ENCODE data around the gene XPO5. TPM values are rescaled to one million over a fixed set of nuclear protein-coding genes. Genes with fewer than 3 reads are reported as not detected.

XPO5 gene
- total RNA-seq, 1 experiment from 2014 or later: 77.4 TPM

DNA sequence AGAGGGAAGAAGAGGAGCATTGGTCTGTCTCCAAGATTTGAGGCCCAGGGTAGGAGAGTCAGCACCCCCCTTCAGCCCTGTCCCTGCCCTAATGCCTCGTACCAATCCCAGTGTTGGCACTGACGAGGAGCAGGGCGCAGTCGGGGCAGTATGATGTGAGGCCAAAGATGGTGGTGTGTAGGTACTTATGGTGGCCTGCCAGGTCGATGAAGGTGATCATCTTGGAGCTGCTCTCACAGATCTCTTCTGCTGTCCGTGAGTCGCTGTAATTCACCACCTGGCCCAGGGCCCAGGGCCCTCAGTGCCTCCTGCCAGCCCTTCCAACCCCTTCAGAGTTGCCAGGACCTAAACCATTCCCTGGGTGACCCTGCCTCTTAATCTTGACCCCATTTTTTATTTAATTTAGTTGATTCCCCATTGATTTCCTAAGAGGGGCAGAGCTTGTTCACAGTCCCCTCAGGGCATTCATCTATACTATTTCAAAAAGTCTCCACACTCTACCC is 49.0 kb upstream of the XPO5 start:
- RAD21 ChIA-PET (ENCODE audit: low non-redundant PET in 1 of 2, low total read pairs in 2 of 2, uncharacterized antibody in 2 of 2, unreplicated experiment in 2 of 2): no interaction called here
- no peaks in the 10 kb centered on the region for H4K20me1 ChIP-seq (ENCODE audit: insufficient read depth)
- no peak for TF ChIP-seq RAD21 (IDR thresholded peaks at IDR 0.05; ENCODE audit: low read depth)
- no peak for TF ChIP-seq EZH2 (IDR thresholded peaks at IDR 0.05)
- TF ChIP-seq SIN3A (IDR thresholded peaks at IDR 0.05; ENCODE audit: low read depth): no peak
- TF ChIP-seq SRF (IDR thresholded peaks at IDR 0.05; ENCODE audit: low read depth): no peak
- TF ChIP-seq TCF7L2 (IDR thresholded peaks at IDR 0.05; ENCODE audit: borderline replicate concordance, extremely low read depth, insufficient read depth, insufficient read length): no peak
- no peak for TF ChIP-seq YY1 (IDR thresholded peaks at IDR 0.05; ENCODE audit: extremely low read depth, insufficient replicate concordance, low read depth, low read length)
- no peak for TF ChIP-seq POLR2A (IDR thresholded peaks at IDR 0.05; ENCODE audit: borderline replicate concordance, extremely low read depth, insufficient read depth, insufficient read length)
- no peak overlapping the region for H2AFZ ChIP-seq (ENCODE audit: low read depth, low read length, poor library complexity, severe bottlenecking)
- no peak overlapping the region for H3K9ac ChIP-seq (ENCODE audit: low read length)
- POLR2A ChIA-PET: no interaction called here
- CTCF ChIA-PET: no interaction called here
- no peaks in the 10 kb centered on the region for H3K27me3 ChIP-seq (ENCODE audit: insufficient read depth, low read length)
- no peak overlapping the region for H3K4me3 ChIP-seq (replicated peaks in 1 of 2; ENCODE audit: low read depth in 1 of 2, low read length in 2 of 2)
- peaks cover 24% of the 10 kb centered on the region for H3K79me2 ChIP-seq (ENCODE audit: insufficient read depth, low read length)
- no peak overlapping the region for H3K4me2 ChIP-seq (ENCODE audit: low read length)
- no TSS peak for BruUV-seq (replicated peaks)
- H3K27ac ChIP-seq (ENCODE audit: low read depth, low read length): no peak overlapping the region
- peaks cover 25 to 51% of the 10 kb centered on the region in 2 experiments; a peak in 3 of 4 replicates for H3K36me3 ChIP-seq (ENCODE audit: control insufficient read depth in 1 of 2, insufficient read depth in 2 of 2, low read length in 2 of 2)
- no peak for DNase-seq (ENCODE audit: low read depth, low spot score)
- peaks cover 10 to 19% of the 10 kb centered on the region in 2 experiments for H3K4me1 ChIP-seq (ENCODE audit: control insufficient read depth in 1 of 2, insufficient read depth in 2 of 2, low read length in 2 of 2)
- no peaks in the 10 kb centered on the region for H3K9me2 ChIP-seq (ENCODE audit: insufficient read depth)
- H3K9me3 ChIP-seq (ENCODE audit: control insufficient read depth in 1 of 2, insufficient read depth in 1 of 2, low read depth in 1 of 2, low read length in 2 of 2): no peaks in the 10 kb centered on the region
- ATAC-seq: no peak
- intact Hi-C loops (cut with micrococcal nuclease): loop anchor here (5.0 kb wide), 1 partner anchor 147 kb away; the partner anchor contains the start of gene VEGFA

DNA sequence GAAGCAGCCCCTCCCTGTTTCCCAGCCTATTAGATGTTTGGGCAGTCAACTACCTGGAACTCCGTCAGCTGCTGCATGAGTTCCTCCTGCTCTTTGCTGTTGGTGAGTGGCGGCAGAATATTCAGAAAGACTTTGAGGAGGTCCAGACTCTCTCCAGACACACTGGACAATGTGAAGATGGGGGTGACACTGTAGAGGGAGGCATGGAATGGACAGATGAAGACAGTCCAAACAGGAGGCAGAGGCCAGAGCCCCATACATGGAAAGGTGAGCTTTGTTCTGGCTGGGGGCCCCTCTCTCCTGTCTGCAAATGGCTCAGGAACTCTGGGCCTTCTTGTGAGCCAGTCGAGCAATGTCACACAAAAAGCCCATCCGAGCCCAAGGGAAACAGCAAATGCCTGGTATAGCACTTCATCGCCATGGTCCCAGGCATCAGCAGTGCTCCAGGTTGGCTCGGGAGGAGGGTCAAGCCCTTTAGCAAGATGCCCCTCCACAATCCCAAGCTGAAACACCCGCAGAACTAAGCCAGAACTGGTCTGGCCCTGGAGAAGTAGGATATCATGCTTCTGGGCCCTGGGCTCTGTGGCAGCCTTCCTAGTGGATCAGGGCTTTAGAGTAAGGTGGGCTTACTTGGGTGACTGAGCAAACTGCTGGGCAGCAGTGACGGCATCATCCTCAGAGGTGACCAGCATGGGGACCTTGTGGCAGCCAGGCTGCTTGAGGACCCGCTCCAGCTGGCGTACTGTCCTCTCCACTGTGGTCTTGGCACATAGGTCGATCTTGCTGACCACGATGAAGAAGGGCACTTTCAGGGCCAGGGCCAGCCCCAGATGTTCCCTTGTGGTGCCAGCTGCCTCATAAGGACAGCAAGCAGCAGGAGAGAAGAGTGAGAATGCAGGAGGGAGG is 48.3 kb upstream of the XPO5 start:
- intact Hi-C loops (cut with micrococcal nuclease): no loop called here
- no peaks in the 10 kb centered on the region for H3K9me2 ChIP-seq (ENCODE audit: insufficient read depth)
- H4K20me1 ChIP-seq (ENCODE audit: insufficient read depth): no peaks in the 10 kb centered on the region
- RAD21 ChIA-PET (ENCODE audit: low non-redundant PET in 1 of 2, low total read pairs in 2 of 2, uncharacterized antibody in 2 of 2, unreplicated experiment in 2 of 2): no interaction called here
- H3K9ac ChIP-seq (ENCODE audit: low read length): no peak overlapping the region
- H3K36me3 ChIP-seq (ENCODE audit: control insufficient read depth in 1 of 2, insufficient read depth in 2 of 2, low read length in 2 of 2): peaks cover 26 to 56% of the 10 kb centered on the region in 2 experiments; a peak in 3 of 4 replicates
- H3K27me3 ChIP-seq (ENCODE audit: insufficient read depth, low read length): no peaks in the 10 kb centered on the region
- no peak overlapping the region for H3K4me3 ChIP-seq (replicated peaks in 1 of 2; ENCODE audit: low read depth in 1 of 2, low read length in 2 of 2)
- no peak overlapping the region for H2AFZ ChIP-seq (ENCODE audit: low read depth, low read length, poor library complexity, severe bottlenecking)
- POLR2A ChIA-PET: no interaction called here
- H3K4me1 ChIP-seq (ENCODE audit: control insufficient read depth in 1 of 2, insufficient read depth in 2 of 2, low read length in 2 of 2): peaks cover 10 to 14% of the 10 kb centered on the region in 2 experiments
- CTCF ChIA-PET: no interaction called here
- BruUV-seq (replicated peaks): no TSS peak
- H3K9me3 ChIP-seq (ENCODE audit: control insufficient read depth in 1 of 2, insufficient read depth in 1 of 2, low read depth in 1 of 2, low read length in 2 of 2): no peaks in the 10 kb centered on the region
- no peak for TF ChIP-seq JUND (IDR thresholded peaks at IDR 0.05)
- TF ChIP-seq POLR2AphosphoS5 (IDR thresholded peaks at IDR 0.05; ENCODE audit: low read depth, low read length): peak; percentile 38; the same call in 1 of the 2 replicates
- ATAC-seq (no peak), DNase-seq (ENCODE audit: low read depth, low spot score) (no peak)
- H3K79me2 ChIP-seq (ENCODE audit: insufficient read depth, low read length): peaks cover 24% of the 10 kb centered on the region
- H3K4me2 ChIP-seq (ENCODE audit: low read length): no peak overlapping the region
- H3K27ac ChIP-seq (ENCODE audit: low read depth, low read length): no peak overlapping the region

All from HCT116 (cell line).